ENCODE measurements around the gene C12orf50.

Gene C12orf50

GRCh38 chr12:87953256-87953860 is 75.8 kb downstream of the C12orf50 start:
- no peak overlapping the region for H3K9ac ChIP-seq
- no peak overlapping the region for H2AFZ ChIP-seq (ENCODE audit: low read depth)
- no peak overlapping the region for H3K27ac ChIP-seq
- no peak overlapping the region for H3K4me2 ChIP-seq
- no peaks in the 10 kb centered on the region for H3K27me3 ChIP-seq (ENCODE audit: insufficient read depth, low read depth)
- no peak overlapping the region for H3K4me3 ChIP-seq (IDR thresholded peaks at IDR 0.05; ENCODE audit: insufficient read depth, low read depth, low read length)
- H4K20me1 ChIP-seq (ENCODE audit: insufficient read depth), result no peaks in the 10 kb centered on the region
- peak; percentile 76 for TF ChIP-seq CTCF (conservative IDR thresholded peaks at IDR 0.05; ENCODE audit: low read depth, low read length)
- H3K79me2 ChIP-seq (ENCODE audit: insufficient read depth, low read depth), result no peaks in the 10 kb centered on the region
- H3K4me1 ChIP-seq (ENCODE audit: low read depth, poor library complexity, severe bottlenecking), result no peaks in the 10 kb centered on the region
- no peaks in the 10 kb centered on the region for H3K36me3 ChIP-seq (ENCODE audit: insufficient read depth)

GRCh38 chr12:87952850-87953249 is 76.4 kb downstream of the C12orf50 start:
- H3K27ac ChIP-seq, result no peak overlapping the region
- no peak for TF ChIP-seq CTCF (conservative IDR thresholded peaks at IDR 0.05; ENCODE audit: low read depth, low read length)
- H2AFZ ChIP-seq (ENCODE audit: low read depth), result no peak overlapping the region
- no peak overlapping the region for H3K4me2 ChIP-seq
- H3K4me3 ChIP-seq (IDR thresholded peaks at IDR 0.05; ENCODE audit: insufficient read depth, low read depth, low read length), result no peak overlapping the region
- no peaks in the 10 kb centered on the region for H3K79me2 ChIP-seq (ENCODE audit: insufficient read depth, low read depth)
- no peaks in the 10 kb centered on the region for H3K36me3 ChIP-seq (ENCODE audit: insufficient read depth)
- H4K20me1 ChIP-seq (ENCODE audit: insufficient read depth), result no peaks in the 10 kb centered on the region
- no peaks in the 10 kb centered on the region for H3K4me1 ChIP-seq (ENCODE audit: low read depth, poor library complexity, severe bottlenecking)
- H3K9ac ChIP-seq, result no peak overlapping the region
- H3K27me3 ChIP-seq (ENCODE audit: insufficient read depth, low read depth), result no peaks in the 10 kb centered on the region

GRCh38 chr12:87952223-87952622 is 77.0 kb downstream of the C12orf50 start:
- H3K27me3 ChIP-seq (ENCODE audit: insufficient read depth, low read depth), result no peaks in the 10 kb centered on the region
- H3K9ac ChIP-seq, result no peak overlapping the region
- no peak overlapping the region for H3K27ac ChIP-seq
- no peaks in the 10 kb centered on the region for H3K4me1 ChIP-seq (ENCODE audit: low read depth, poor library complexity, severe bottlenecking)
- H3K4me2 ChIP-seq, result no peak overlapping the region
- no peaks in the 10 kb centered on the region for H3K79me2 ChIP-seq (ENCODE audit: insufficient read depth, low read depth)
- no peaks in the 10 kb centered on the region for H4K20me1 ChIP-seq (ENCODE audit: insufficient read depth)
- H2AFZ ChIP-seq (ENCODE audit: low read depth), result no peak overlapping the region
- no peak for TF ChIP-seq CTCF (conservative IDR thresholded peaks at IDR 0.05; ENCODE audit: low read depth, low read length)
- no peaks in the 10 kb centered on the region for H3K36me3 ChIP-seq (ENCODE audit: insufficient read depth)
- H3K4me3 ChIP-seq (IDR thresholded peaks at IDR 0.05; ENCODE audit: insufficient read depth, low read depth, low read length), result no peak overlapping the region

- H3K4me2 ChIP-seq, result no peak overlapping the region
- TF ChIP-seq CTCF (conservative IDR thresholded peaks at IDR 0.05; ENCODE audit: low read depth, low read length), result no peak
- H3K36me3 ChIP-seq (ENCODE audit: insufficient read depth), result no peaks in the 10 kb centered on the region
- H3K27ac ChIP-seq, result no peak overlapping the region
- H3K4me1 ChIP-seq (ENCODE audit: low read depth, poor library complexity, severe bottlenecking), result no peaks in the 10 kb centered on the region
- H3K4me3 ChIP-seq (IDR thresholded peaks at IDR 0.05; ENCODE audit: insufficient read depth, low read depth, low read length), result no peak overlapping the region
- no peaks in the 10 kb centered on the region for H4K20me1 ChIP-seq (ENCODE audit: insufficient read depth)
- H2AFZ ChIP-seq (ENCODE audit: low read depth), result no peak overlapping the region
- H3K27me3 ChIP-seq (ENCODE audit: insufficient read depth, low read depth), result no peaks in the 10 kb centered on the region
- H3K9ac ChIP-seq, result no peak overlapping the region
- no peaks in the 10 kb centered on the region for H3K79me2 ChIP-seq (ENCODE audit: insufficient read depth, low read depth)
Measured at GRCh38 chr12:87943762-87944161, 85.4 kb downstream of the C12orf50 start.
